HFF-Myc (cell line): Measurements from ENCODE around the gene POLN.

ENCODE experiments used
- DNase-seq: peaks from one replicate; pipeline ENCODE4 v3.0.0-alpha.2; 2011; ENCODE audit warnings: low read depth; ENCODE audit errors: extremely low read depth
- H3K4me3 ChIP-seq: replicated peaks from 2 replicates; pipeline ENCODE4 v1.5.1; 2011; ENCODE audit warnings: low read depth, mild to moderate bottlenecking, control low read depth, low read length
- TF ChIP-seq, protein P1 (sequence below): IDR thresholded peaks from 2 replicates; pipeline ENCODE4 v1.5.1; 2012; ENCODE audit warnings: mild to moderate bottlenecking, low read depth, low read length, control low read depth; ENCODE audit errors: missing control alignments

Gene POLN

DNA sequence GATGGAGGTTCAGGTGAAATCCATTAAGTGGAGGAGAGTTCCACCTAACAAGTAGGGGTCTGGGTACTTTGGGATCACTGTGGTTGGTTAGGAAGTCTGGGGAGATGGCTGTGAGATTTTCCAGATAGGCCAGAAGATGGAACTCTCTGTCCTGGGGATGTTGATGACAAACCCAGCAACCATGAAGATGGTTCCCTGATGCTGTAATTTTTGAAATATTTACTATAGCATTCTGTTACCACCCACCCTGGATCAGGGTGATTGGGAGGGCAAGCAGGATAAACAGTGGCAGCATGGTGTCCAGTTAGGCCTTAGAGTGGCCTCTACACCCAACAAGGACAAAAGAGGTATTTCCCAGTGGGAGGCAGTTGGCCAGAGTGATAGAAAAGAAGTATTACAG, 217.2 kb downstream of the POLN start:
- TF ChIP-seq, protein P1, sequence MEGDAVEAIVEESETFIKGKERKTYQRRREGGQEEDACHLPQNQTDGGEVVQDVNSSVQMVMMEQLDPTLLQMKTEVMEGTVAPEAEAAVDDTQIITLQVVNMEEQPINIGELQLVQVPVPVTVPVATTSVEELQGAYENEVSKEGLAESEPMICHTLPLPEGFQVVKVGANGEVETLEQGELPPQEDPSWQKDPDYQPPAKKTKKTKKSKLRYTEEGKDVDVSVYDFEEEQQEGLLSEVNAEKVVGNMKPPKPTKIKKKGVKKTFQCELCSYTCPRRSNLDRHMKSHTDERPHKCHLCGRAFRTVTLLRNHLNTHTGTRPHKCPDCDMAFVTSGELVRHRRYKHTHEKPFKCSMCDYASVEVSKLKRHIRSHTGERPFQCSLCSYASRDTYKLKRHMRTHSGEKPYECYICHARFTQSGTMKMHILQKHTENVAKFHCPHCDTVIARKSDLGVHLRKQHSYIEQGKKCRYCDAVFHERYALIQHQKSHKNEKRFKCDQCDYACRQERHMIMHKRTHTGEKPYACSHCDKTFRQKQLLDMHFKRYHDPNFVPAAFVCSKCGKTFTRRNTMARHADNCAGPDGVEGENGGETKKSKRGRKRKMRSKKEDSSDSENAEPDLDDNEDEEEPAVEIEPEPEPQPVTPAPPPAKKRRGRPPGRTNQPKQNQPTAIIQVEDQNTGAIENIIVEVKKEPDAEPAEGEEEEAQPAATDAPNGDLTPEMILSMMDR = no peak
- no peak overlapping the region for H3K4me3 ChIP-seq

More for the DNA sequence above, 217.2 kb downstream of the POLN start:
- DNase-seq = no peak
